Activated CD8-positive, alpha-beta memory T cell treated with anti-CD3 and anti-CD28 coated beads, Interleukin-2, amount 10 ng/mL, durations not matched to agents 7 days and 5 days (primary cell): Measurements from ENCODE around the gene PRKX. TPM values are rescaled to one million over a fixed set of nuclear protein-coding genes. Genes with fewer than 3 reads are reported as not detected.
"Not testable (repeated sequence)": the region's sequence is repeated elsewhere in the genome, so short reads cannot be mapped to it uniquely, and the experiment has no call there.

ENCODE experiments used
- ATAC-seq: fragments of 150-1000 bp; cut with Tn5 transposase; one replicate; pipeline ENCODE4 v1.10.0; 2021; ENCODE audit warnings: moderate library complexity
- CTCF ChIA-PET: fragments of 350-600 bp; sonication (Branson Sonifier 250); formaldehyde crosslinking; loops from one replicate; lab custom pipeline; 2021; ENCODE audit warnings: antibody characterized with exemption; lab: Charles Lee
- DNase-seq: peaks from one replicate; pipeline ENCODE4 v3.0.0-alpha.2; 2020
- H3K27ac Mint-ChIP-seq: one replicate; pipeline ENCODE4 v1.8.0; 2021; ENCODE audit warnings: mild to moderate bottlenecking, mixed read lengths
- H3K27me3 Mint-ChIP-seq: one replicate; pipeline ENCODE4 v1.8.0; 2021; ENCODE audit warnings: mixed read lengths
- H3K36me3 Mint-ChIP-seq: one replicate; pipeline ENCODE4 v1.8.0; 2021; ENCODE audit warnings: mild to moderate bottlenecking, mixed read lengths
- H3K4me1 Mint-ChIP-seq: one replicate; pipeline ENCODE4 v1.8.0; 2021; ENCODE audit warnings: mixed read lengths
- H3K4me3 Mint-ChIP-seq: one replicate; pipeline ENCODE4 v1.8.0; 2021; ENCODE audit warnings: mild to moderate bottlenecking, moderate library complexity, mixed read lengths
- H3K9me3 Mint-ChIP-seq: one replicate; pipeline ENCODE4 v1.8.0; 2022; ENCODE audit warnings: low read depth, mixed read lengths
- total RNA-seq, 2 experiments: library from RNA; stranded (reverse); gene quantifications; one replicate each; pipeline ENCODE4 v1.2.3, GENCODE V29; 2021

PRKX gene
- total RNA-seq, 2 experiments from 2014 or later: 76.6 to 83.6 TPM

DNA sequence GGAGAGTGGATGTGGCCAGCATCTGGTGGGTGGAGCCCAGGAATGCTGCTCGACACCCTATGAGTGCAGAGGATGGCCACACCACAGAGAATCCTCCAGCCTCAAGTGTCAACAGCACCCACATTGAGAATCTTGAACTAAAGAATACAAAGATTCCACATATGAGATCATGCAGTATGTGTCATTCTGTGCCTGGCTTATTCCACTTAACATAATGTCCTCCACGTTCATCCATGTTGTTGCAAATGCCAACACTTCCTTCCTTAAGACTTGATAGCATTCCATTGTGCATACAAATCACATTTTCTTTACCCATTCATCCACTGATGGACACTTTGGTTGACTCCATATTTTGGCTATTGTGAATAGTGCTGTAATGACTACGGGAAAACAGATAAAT, 145.8 kb downstream of the PRKX start:
- ATAC-seq (no peak), DNase-seq (no peak)
- Mint-ChIP-seq H3K4me1 (no peaks in the 10 kb centered on the region), H3K27ac (no peak overlapping the region), H3K4me3 (no peak overlapping the region), H3K36me3 (no peaks in the 10 kb centered on the region), H3K9me3 (no peaks in the 10 kb centered on the region), H3K27me3 (no peaks in the 10 kb centered on the region)
- CTCF ChIA-PET: no interaction called here

DNA sequence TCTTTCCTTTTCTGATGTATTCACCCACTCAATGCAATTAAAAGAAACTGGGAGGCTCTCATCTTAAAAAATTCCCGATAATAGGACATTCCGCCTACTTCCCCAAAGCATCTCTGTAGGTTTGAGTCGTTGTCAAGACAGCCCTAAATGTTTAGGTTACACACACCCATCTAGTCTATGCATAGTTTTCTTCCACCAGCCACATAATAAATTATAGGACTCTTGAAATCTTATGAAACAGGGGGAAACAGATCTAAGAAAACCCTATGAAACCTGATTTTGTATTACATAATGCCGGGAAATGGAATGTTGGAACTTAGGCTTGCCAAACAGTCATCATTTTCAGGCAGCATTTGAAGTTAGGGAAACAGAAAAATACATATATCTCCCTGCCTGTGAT, 150.0 kb downstream of the PRKX start:
- Mint-ChIP-seq H3K36me3 (no peaks in the 10 kb centered on the region), H3K4me1 (no peaks in the 10 kb centered on the region), H3K27ac (no peak overlapping the region), H3K27me3 (no peaks in the 10 kb centered on the region), H3K4me3 (no peak overlapping the region), H3K9me3 (no peaks in the 10 kb centered on the region)
- CTCF ChIA-PET: no interaction called here
- ATAC-seq (no peak), DNase-seq (no peak)

DNA sequence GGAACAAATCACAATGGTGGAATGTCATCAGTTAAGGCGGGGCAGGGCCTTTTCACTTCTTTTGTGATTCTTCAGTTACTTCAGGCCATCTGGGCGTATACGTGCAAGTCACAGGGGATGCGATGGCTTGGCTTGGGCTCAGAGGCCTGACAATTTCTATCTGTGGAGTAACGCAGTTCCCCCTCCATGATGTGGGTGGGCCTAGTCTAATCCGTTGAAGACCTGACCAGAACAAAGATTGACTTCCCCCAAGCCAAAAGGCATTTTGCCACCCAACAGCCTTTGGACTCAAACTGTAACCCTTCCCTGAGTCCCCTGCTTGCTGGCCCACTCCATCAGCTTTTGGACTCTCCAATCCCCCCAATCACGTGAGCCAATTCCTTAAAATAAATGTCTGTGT, 153.4 kb downstream of the PRKX start:
- ATAC-seq, H3K9me3 Mint-ChIP-seq, DNase-seq, H3K36me3 Mint-ChIP-seq, H3K27me3 Mint-ChIP-seq, H3K4me3 Mint-ChIP-seq, H3K4me1 Mint-ChIP-seq, CTCF ChIA-PET, H3K27ac Mint-ChIP-seq: not testable (repeated sequence)
